Measurements from ENCODE around the gene OR2A7. TPM values are rescaled to one million over a fixed set of nuclear protein-coding genes. Genes with fewer than 3 reads are reported as not detected.

OR2A7 gene
- 1.1 and 4.1 TPM in 2 replicates for total RNA-seq

DNA sequence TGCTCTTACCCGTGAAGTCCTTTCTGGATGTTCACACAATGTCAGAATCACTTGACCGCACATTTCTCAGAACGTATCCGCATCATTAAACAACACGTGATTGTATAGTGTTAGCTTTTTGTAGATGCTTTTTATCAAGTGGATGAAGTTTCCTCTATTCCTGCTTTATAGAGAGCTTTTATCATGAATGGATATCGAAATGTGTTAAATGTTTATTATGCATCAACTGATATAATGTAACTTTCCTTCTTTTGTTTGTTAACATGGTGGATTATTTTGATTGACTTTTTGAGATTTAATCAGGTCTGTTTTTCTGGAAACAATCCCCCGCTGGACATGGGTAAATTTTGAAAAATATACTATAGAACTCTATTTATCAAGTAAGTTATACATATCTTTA, at the start of gene OR2A7:
Gene OR2A7, minus strand, starts transcription at position 101 of the 400 bp plus-strand sequence. CDS start 5,164 bp downstream, outside the sequence.

GRCh38 chr7:144311872-144312469, 47.4 kb upstream of the OR2A7 start, which contains the start of gene OR2A1:
Gene OR2A1, plus strand, starts transcription at chr7:144312419. Its CDS starts 5,706 bp downstream, at chr7:144318125.

GRCh38 chr7:144269188-144269587, 4.6 kb upstream of the OR2A7 start, which contains the start of gene CTAGE8:
Gene CTAGE8, minus strand, starts transcription at chr7:144269288. Its CDS starts 38 bp downstream, at chr7:144269250.

DNA sequence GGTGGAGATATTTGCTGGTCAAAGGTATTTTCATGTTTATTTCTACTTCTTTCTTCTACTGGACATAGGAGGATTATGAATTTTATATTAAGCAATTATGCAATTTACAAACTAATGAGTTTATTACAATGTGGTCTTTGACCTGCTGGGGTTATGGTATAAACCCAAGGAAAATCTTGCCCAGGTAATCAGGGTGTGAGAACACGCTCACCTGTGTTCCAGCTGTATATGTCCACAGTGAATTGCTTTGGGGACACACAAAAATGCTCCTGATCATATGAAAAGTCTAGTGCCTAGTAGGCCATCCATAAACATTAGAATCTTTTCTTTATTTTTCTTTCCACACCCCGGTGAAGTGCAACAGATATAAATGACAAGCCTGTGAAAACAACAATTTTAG, 25.2 kb downstream of the OR2A7 start, which contains the start of gene OR2A42:
Gene OR2A42, minus strand, starts transcription at position 241 of the 400 bp plus-strand sequence. CDS start 6,762 bp downstream, outside the sequence.

Other genes with a start within 250 kb of the OR2A7 start
- not detected in 2 replicates for gene OR2A5, start 215.8 kb downstream of the OR2A7 start, total RNA-seq
- not detected in 2 replicates for gene OR2A25, start 195.0 kb downstream of the OR2A7 start, total RNA-seq
- gene OR2A12, start 178.5 kb downstream of the OR2A7 start, total RNA-seq, result not detected in 2 replicates
- gene OR2A2, start 155.2 kb downstream of the OR2A7 start, total RNA-seq, result not detected in 2 replicates
- gene OR2A14, start 141.6 kb downstream of the OR2A7 start, total RNA-seq, result not detected in 2 replicates
- 0.46 and 1.0 TPM in 2 replicates for gene CTAGE4, start 81.3 kb downstream of the OR2A7 start, total RNA-seq
- 7.5 and 11.0 TPM in 2 replicates for gene ARHGEF35, start 69.0 kb downstream of the OR2A7 start, total RNA-seq
- not detected in 2 replicates for gene OR2A42, start 25.2 kb downstream of the OR2A7 start, total RNA-seq
- gene CTAGE8, start 4.5 kb upstream of the OR2A7 start, total RNA-seq, result 3.4 and 3.7 TPM in 2 replicates
- 0.11 TPM in 1 of 2 replicates, not detected in the other for gene OR2A1, start 47.6 kb upstream of the OR2A7 start, total RNA-seq
- 33.8 and 35.5 TPM in 2 replicates for gene ARHGEF5, start 90.6 kb upstream of the OR2A7 start, total RNA-seq
- gene NOBOX, start 138.9 kb upstream of the OR2A7 start, total RNA-seq, result not detected in 2 replicates